SK-N-SH treated with all-trans-retinoic acid at 6 μM for 48 hours (cell line): ENCODE data around the gene EPHB6.

Source experiments
- ARNTL ChIP-seq: fragments of 450-650 bp; formaldehyde crosslinking; IDR thresholded peaks from 2 replicates; pipeline ENCODE4 v1.5.0; 2020; ENCODE audit warnings: low read depth, mild to moderate bottlenecking, moderate library complexity, borderline replicate concordance
- ISL1 ChIP-seq: fragments of 250-450 bp; sonication (Bioruptor Pico); IDR thresholded peaks from 2 replicates; pipeline ENCODE4 v2.1.2; 2022; ENCODE audit warnings: mild to moderate bottlenecking, moderate library complexity
- PPARA ChIP-seq: fragments of 250-450 bp; sonication (Bioruptor Pico); IDR thresholded peaks from 2 replicates; pipeline ENCODE4 v1.5.0; 2020; ENCODE audit warnings: mild to moderate bottlenecking, borderline replicate concordance
- SNAI2 ChIP-seq: fragments of 250-450 bp; sonication (Bioruptor Pico); IDR thresholded peaks from 2 replicates; pipeline ENCODE4 v1.5.0; 2020; ENCODE audit warnings: mild to moderate bottlenecking, moderate library complexity
- TCF4 ChIP-seq: fragments of 250-450 bp; sonication (Bioruptor Pico); IDR thresholded peaks from 2 replicates; pipeline ENCODE4 v1.8.0; 2021; ENCODE audit warnings: mild to moderate bottlenecking, moderate library complexity, borderline replicate concordance
- TOX ChIP-seq: fragments of 250-450 bp; sonication (Bioruptor Pico); IDR thresholded peaks from 2 replicates; pipeline ENCODE4 v1.8.0; 2021; ENCODE audit warnings: mild to moderate bottlenecking, moderate library complexity, borderline replicate concordance
- ZFP3 ChIP-seq: fragments of 250-450 bp; sonication (Bioruptor Pico); IDR thresholded peaks from 2 replicates; pipeline ENCODE4 v1.5.0; 2020; ENCODE audit warnings: mild to moderate bottlenecking, moderate library complexity
- ZFP30 ChIP-seq: fragments of 450-650 bp; formaldehyde crosslinking; IDR thresholded peaks from 2 replicates; pipeline ENCODE4 v1.5.0; 2022; ENCODE audit warnings: mild to moderate bottlenecking, moderate library complexity
- ZNF70 ChIP-seq: fragments of 450-650 bp; formaldehyde crosslinking; IDR thresholded peaks from 2 replicates; pipeline ENCODE4 v1.5.0; 2020; ENCODE audit warnings: mild to moderate bottlenecking, moderate library complexity
- TF ChIP-seq, protein P1 (sequence below): fragments of 250-450 bp; sonication (Bioruptor Pico); IDR thresholded peaks from 2 replicates; pipeline ENCODE4 v1.8.0; 2020; ENCODE audit warnings: mild to moderate bottlenecking, moderate library complexity, borderline replicate concordance
- TF ChIP-seq, protein P2 (sequence below): fragments of 250-450 bp; sonication (Bioruptor Pico); IDR thresholded peaks from 2 replicates; pipeline ENCODE4 v1.5.0; 2020; ENCODE audit warnings: mild to moderate bottlenecking, moderate library complexity

DNA sequence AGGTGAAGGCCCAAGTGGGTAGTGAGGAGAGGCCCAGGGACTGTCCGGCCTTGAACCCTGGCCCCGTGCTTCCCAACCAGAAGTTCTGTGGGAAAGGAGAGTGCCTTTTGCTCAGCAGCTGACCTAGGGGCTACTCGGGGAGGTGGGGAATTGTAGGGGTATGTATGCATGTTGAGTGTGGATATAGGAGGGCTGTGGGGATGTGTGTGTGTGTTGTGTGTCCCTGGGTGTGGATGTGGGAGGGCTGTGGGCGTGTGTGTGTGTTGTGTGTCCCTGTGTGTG is 12.2 kb downstream of the EPHB6 start:
- no peak for TF ChIP-seq TCF4 (CRISPR knock-in tag)
- no peak for TF ChIP-seq TOX (CRISPR knock-in tag)
- no peak for TF ChIP-seq ZFP30
- TF ChIP-seq, protein P1, sequence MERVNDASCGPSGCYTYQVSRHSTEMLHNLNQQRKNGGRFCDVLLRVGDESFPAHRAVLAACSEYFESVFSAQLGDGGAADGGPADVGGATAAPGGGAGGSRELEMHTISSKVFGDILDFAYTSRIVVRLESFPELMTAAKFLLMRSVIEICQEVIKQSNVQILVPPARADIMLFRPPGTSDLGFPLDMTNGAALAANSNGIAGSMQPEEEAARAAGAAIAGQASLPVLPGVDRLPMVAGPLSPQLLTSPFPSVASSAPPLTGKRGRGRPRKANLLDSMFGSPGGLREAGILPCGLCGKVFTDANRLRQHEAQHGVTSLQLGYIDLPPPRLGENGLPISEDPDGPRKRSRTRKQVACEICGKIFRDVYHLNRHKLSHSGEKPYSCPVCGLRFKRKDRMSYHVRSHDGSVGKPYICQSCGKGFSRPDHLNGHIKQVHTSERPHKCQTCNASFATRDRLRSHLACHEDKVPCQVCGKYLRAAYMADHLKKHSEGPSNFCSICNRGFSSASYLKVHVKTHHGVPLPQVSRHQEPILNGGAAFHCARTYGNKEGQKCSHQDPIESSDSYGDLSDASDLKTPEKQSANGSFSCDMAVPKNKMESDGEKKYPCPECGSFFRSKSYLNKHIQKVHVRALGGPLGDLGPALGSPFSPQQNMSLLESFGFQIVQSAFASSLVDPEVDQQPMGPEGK (CRISPR knock-in tag): no peak
- TF ChIP-seq ARNTL (CRISPR knock-in tag): no peak
- TF ChIP-seq ZNF70: no peak
- TF ChIP-seq PPARA: no peak
- TF ChIP-seq SNAI2 (CRISPR knock-in tag): no peak
- TF ChIP-seq ZFP3 (CRISPR knock-in tag): no peak
- no peak for TF ChIP-seq ISL1 (CRISPR knock-in tag)
- TF ChIP-seq, protein P2, sequence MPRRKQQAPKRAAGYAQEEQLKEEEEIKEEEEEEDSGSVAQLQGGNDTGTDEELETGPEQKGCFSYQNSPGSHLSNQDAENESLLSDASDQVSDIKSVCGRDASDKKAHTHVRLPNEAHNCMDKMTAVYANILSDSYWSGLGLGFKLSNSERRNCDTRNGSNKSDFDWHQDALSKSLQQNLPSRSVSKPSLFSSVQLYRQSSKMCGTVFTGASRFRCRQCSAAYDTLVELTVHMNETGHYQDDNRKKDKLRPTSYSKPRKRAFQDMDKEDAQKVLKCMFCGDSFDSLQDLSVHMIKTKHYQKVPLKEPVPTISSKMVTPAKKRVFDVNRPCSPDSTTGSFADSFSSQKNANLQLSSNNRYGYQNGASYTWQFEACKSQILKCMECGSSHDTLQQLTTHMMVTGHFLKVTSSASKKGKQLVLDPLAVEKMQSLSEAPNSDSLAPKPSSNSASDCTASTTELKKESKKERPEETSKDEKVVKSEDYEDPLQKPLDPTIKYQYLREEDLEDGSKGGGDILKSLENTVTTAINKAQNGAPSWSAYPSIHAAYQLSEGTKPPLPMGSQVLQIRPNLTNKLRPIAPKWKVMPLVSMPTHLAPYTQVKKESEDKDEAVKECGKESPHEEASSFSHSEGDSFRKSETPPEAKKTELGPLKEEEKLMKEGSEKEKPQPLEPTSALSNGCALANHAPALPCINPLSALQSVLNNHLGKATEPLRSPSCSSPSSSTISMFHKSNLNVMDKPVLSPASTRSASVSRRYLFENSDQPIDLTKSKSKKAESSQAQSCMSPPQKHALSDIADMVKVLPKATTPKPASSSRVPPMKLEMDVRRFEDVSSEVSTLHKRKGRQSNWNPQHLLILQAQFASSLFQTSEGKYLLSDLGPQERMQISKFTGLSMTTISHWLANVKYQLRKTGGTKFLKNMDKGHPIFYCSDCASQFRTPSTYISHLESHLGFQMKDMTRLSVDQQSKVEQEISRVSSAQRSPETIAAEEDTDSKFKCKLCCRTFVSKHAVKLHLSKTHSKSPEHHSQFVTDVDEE (CRISPR knock-in tag): no peak
